GM19372 (cell line): ENCODE data around the gene RAC2.

Experiments used
- ATAC-seq: cut with Tn5 transposase; IDR thresholded peaks from one replicate; pipeline ENCODE4 v1.9.1; 2021; ENCODE audit warnings: mild to moderate bottlenecking, low read depth, moderate library complexity; ENCODE audit not compliant: unreplicated experiment

RAC2 gene

DNA sequence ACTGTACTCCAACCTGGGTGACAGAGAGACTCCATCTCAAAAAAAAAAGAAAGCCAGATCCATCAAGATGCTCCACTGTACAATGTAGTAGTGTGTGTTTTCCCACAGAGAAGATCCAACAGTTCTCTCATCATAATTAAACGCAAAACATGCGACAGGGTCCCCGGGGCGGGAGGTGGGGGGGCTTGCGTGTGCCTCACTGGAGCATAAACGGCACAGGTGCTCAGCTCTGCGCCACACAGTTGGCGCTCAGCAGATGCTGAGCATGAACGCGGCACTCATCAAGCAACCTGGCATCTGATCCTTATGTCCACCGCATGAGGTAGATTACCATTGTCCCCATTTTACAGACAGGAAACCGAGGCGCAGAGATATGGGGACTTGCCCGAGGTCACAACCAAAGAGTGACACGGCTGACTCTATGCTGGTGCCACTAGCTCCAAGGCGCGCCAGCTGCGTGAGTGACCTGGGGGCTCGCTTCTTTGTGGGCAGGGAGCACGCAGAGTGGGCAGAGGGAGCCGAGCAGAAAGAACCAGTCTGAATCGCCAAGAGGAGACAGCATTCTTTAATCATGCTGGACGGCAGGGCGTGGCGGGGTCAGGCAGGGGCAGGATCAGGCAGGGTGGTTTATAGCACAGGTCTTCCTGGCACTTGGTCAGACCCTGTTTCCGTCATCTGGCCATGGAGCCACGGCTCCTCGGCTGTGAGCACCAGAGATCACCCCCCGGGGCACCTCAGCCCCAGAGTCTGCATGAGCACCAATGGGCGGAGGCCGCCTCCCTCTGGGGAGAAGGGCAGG lies 64.2 kb downstream of the RAC2 start:
- no peak for ATAC-seq

DNA sequence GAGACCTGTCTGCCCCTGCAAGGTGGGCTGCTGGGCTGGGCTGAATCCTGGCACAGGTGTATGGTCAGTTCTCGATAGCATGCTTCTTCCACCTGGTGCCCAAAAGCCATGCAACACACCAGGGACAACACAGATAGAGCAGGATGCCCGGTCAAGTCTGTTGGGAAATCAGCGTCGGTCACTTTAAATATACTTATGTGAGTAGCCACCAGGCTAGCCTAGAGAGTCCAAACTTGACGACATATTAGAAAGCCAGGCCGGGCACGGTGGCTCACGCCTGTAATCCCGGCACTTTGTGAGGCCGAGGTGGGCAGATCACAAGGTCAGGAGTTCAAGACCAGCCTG lies 65.0 kb downstream of the RAC2 start:
- no peak for ATAC-seq

DNA sequence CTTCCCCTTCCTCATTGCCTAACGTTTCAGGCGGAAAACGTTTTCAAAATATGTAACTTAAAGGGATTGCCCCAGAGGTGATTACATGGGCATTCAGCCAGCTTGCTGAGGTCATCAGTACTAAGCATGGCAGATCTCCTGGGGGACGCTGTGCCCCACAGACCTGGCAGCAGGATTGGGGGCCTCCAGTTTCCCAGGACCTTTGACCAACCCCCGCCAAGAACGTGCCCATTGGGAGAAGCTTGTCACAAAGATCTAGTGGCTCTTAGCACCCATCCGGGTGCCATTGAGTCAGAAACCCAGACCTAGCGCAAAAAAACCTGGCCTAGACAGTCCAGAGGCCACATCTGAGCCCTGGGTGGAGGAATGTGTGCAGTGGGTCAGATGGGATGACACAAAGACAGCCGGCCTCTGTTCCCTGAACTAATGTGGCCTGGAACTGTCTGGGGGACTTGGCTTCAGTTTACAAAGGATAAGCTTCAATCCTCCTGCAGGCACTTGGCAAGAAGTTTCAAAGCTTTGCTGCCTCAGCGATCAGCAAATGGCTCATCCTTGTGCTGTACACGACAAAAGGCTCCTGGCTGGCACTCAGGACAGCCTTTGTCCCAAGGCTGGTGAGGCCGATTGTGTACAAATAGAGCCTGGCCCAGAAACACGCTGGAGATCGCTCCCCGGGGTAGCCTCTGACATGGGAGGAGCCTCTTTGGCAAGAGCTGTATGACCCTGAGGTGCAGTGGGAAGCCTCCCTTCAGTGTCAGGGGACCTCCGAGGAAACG lies 65.5 kb downstream of the RAC2 start:
- no peak for ATAC-seq

DNA sequence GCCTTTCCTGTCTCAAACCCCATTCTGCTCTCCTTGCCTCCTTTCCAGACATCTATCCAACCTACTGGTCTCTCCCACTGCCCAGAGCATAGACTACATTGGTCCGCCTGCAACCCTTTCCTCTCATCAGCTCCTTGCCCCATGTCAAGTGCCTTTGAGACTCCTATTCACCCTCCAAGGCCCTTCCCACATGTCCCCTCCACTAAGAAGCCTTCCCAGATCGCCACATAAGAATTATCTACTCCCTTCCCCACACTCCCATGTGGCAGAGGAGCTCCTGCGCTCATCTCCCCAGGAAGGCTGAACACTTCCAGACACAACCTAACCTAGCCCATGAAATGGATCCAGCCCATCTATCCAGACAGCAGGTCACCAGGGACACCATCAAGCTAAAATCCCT lies 66.3 kb downstream of the RAC2 start:
- no peak for ATAC-seq

DNA sequence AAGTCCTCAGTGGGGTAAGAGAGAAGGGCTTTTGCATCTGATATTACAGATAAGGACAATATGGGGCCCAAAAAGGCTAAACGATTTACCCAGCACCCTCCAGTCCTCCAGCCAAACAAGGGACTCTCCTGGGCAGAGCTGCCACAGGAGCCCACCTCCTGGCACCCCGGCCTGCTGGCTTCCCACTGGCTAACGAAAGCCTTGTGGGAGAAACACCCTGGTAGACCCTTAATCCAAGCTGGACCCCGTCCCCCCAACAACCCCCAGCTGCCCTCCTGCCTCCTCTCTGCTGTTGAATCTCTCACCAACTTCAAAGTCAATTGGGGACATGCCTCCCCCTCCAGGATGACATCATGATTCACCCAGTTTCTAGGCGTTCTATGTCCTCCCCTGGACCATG lies 66.8 kb downstream of the RAC2 start:
- ATAC-seq = no peak

DNA sequence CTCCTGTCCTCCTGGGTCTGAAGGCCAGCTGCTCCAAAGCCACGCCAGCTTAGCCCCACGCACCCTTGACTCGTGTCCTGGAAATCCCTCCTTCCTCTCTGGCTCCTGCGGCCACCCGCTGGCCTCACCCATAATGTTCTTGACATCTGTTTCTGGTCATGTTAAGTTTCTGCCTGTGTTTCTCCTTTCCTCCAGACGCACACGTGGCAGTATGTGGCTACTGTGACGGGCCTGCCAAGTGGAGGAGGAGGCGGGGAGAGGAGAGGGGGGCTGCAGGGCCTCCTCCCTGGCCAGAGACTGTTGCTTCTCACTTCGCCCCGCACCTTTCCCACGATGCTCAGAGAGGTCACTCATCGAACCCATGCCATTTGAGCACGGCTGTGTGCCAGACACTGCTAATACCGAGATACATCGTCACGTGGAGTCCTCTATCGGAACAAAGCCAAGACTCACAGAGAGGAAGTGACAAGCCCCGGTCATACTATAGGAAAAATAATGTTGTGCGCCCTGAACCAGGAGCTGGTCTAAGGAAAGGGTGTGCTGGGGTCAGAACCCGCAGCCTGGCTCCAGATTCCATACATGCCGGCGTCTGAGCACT lies 67.5 kb downstream of the RAC2 start:
- ATAC-seq = no peak

DNA sequence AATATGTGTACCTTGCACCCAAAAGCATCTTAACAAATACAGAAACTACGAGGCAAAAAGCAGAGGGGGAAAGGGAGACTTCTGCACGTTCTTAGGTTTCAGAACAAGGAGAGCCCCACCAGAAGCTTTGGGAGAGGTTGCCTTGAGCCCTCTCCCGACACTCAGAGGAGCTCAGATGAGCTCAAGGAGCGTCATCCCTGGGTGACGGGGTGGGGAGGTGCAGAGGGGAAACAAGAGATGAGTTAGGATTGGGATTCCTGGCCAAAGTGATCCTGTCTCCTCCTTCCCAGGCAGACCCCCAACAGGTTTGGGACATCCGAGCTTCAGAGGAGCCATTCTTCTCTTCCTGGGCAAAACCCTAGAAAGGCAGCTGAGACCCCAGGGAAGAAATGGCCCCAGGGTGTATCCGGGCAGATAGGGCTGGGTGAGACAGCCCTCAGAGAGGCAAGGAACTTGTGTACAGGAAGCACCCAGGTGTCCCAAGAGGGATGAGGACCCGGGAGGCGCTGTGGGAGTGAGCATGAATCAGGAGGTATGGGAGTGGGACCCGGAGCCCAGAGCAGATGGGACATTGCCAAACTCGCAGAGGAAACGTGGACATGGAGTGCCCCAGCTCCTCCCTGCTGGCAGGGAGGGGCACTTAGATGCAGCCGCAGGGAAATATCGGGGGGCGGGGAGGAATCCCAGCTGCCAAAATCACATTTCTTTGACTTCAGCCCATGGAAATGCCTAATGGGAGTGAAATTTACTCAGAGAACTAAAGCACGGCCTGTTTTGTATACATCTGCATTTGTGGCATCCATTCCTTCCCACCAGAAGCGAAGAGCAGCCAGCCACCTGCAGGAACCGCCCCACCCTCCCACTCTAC lies 68.4 kb downstream of the RAC2 start:
- no peak for ATAC-seq
